GM12878 (cell line): Measurements from ENCODE around the gene SHFL. TPM values are rescaled to one million over a fixed set of nuclear protein-coding genes. Genes with fewer than 3 reads are reported as not detected.

Experiments
- ATAC-seq: fragments of 200-7000 bp; cut with Tn5 transposase; 3 replicates; pipeline ENCODE4 v1.9.1; 2020; ENCODE audit warnings: mild to moderate bottlenecking, moderate library complexity
- BruUV-seq: library from RNA; stranded (reverse); fragments of 400-500 nt; replicated peaks from 2 replicates; lab custom pipeline; 2021; lab: Mats Ljungman, UMichigan
- CTCF ChIA-PET: fragments of 300-600 bp; sonication (Branson Sonifier 250); formaldehyde crosslinking; extraction: SDS; loops from one replicate; lab custom pipeline; 2021; ENCODE audit warnings: inconsistent platforms; lab: Yijun Ruan, JAX
- POLR2A ChIA-PET: fragments of 350-600 bp; formaldehyde crosslinking; extraction: SDS; loops from one replicate; lab custom pipeline; 2021; ENCODE audit warnings: inconsistent platforms; lab: Charles Lee
- RAD21 ChIA-PET: fragments of 300-600 bp; sonication (Branson Sonifier 250); formaldehyde crosslinking; loops from one replicate; lab custom pipeline; 2023; ENCODE audit warnings: antibody characterized with exemption; ENCODE audit not compliant: unreplicated experiment; lab: Charles Lee
- SMC1A ChIA-PET: fragments of 300-600 bp; sonication (Branson Sonifier 250); formaldehyde crosslinking; loops from one replicate; lab custom pipeline; 2023; ENCODE audit not compliant: unreplicated experiment, uncharacterized antibody; lab: Charles Lee
- DNase-seq: peaks from one replicate; pipeline ENCODE4 v3.0.0-alpha.2; 2011; ENCODE audit warnings: low read depth, low spot score
- FAIRE-seq: peaks from 3 replicates; lab custom pipeline; 2011; peaks lifted over from hg19 to GRCh38; lab: Jason Lieb, UNC
- H2AFZ ChIP-seq: 2 replicates; pipeline ENCODE4 v1.6.0; 2011; ENCODE audit warnings: low read depth, low read length, control low read depth; ENCODE audit not compliant: control insufficient read depth
- H3K27ac ChIP-seq: 2 replicates; pipeline ENCODE4 v1.5.1; 2011; ENCODE audit warnings: control low read depth; ENCODE audit not compliant: control insufficient read depth, insufficient read depth
- H3K27me3 ChIP-seq, 2 experiments: replicated peaks in 1 of 2; 2 replicates each; pipeline versions ENCODE4 v1.6.0 to v1.6.1; 2011; ENCODE audit warnings: low read length in 1 of 2; ENCODE audit not compliant: control insufficient read depth in 2 of 2, insufficient read depth in 2 of 2
- H3K36me3 ChIP-seq, 2 experiments: 2 replicates each; pipeline ENCODE4 v1.5.1; 2011; ENCODE audit warnings: low read length in 1 of 2; ENCODE audit not compliant: control insufficient read depth in 2 of 2, insufficient read depth in 2 of 2
- H3K4me1 ChIP-seq: 2 replicates; pipeline ENCODE4 v1.6.1; 2011; ENCODE audit warnings: mild to moderate bottlenecking, low read length, moderate library complexity, mixed read lengths; ENCODE audit not compliant: control insufficient read depth, insufficient read depth
- H3K4me2 ChIP-seq: 2 replicates; pipeline ENCODE4 v1.6.0; 2011; ENCODE audit warnings: control low read depth; ENCODE audit not compliant: control insufficient read depth, insufficient read depth
- H3K4me3 ChIP-seq: fragments of 200-600 bp; sonication (generic); 2 replicates; pipeline ENCODE4 v1.5.1; 2016
- H3K79me2 ChIP-seq: 2 replicates; pipeline ENCODE4 v1.6.0; 2011; ENCODE audit warnings: low read length; ENCODE audit not compliant: control insufficient read depth, insufficient read depth
- H3K9ac ChIP-seq: 2 replicates; pipeline ENCODE4 v1.8.0; 2011; ENCODE audit warnings: low read length, control low read depth, mixed read lengths; ENCODE audit not compliant: control insufficient read depth, insufficient read depth
- H3K9me3 ChIP-seq: replicated peaks from 3 replicates; pipeline ENCODE4 v1.5.1; 2011; ENCODE audit warnings: mild to moderate bottlenecking, low read length; ENCODE audit not compliant: control insufficient read depth, insufficient read depth
- H4K20me1 ChIP-seq: 2 replicates; pipeline ENCODE4 v1.6.0; 2011; ENCODE audit not compliant: control insufficient read depth, insufficient read depth
- ATF3 ChIP-seq: IDR thresholded peaks from 2 replicates; pipeline ENCODE4 v1.6.1; 2011; ENCODE audit warnings: low read depth, mild to moderate bottlenecking, low read length, moderate library complexity, borderline replicate concordance; ENCODE audit errors: extremely low read depth
- E2F8 ChIP-seq: fragments of 450-650 bp; IDR thresholded peaks from 2 replicates; pipeline ENCODE4 v1.6.1; 2018; ENCODE audit warnings: mild to moderate bottlenecking, low read depth, moderate library complexity; ENCODE audit not compliant: partially characterized antibody
- ELK1 ChIP-seq: IDR thresholded peaks from 2 replicates; pipeline ENCODE4 v1.6.1; 2012; ENCODE audit warnings: low read depth, low read length, improper control_type of control experiment
- NFXL1 ChIP-seq: fragments of 450-650 bp; IDR thresholded peaks from 2 replicates; pipeline ENCODE4 v1.6.1; 2017; ENCODE audit warnings: antibody characterized with exemption, mild to moderate bottlenecking, borderline replicate concordance
- POLR2A ChIP-seq: IDR thresholded peaks from 2 replicates; pipeline ENCODE4 v1.6.1; 2011; ENCODE audit warnings: low read depth, mild to moderate bottlenecking, low read length
- SMAD5 ChIP-seq: IDR thresholded peaks from 2 replicates; pipeline ENCODE4 v1.6.1; 2016; ENCODE audit warnings: antibody characterized with exemption, low read depth
- ZBTB11 ChIP-seq: fragments of 450-650 bp; formaldehyde crosslinking; IDR thresholded peaks from 2 replicates; pipeline ENCODE4 v1.5.0; 2022; ENCODE audit warnings: mild to moderate bottlenecking, missing genetic modification characterization
- WGBS: methylation state at CpG from one replicate; pipeline ENCODE4 v1.1.6; 2016; ENCODE audit warnings: low lambda C conversion rate; ENCODE audit not compliant: insufficient replicate concordance, insufficient coverage; ENCODE audit errors: missing lambda C conversion rate; 5-methylcytosine and 5-hydroxymethylcytosine counted together
- in situ Hi-C: fragments of 300-500 bp; cut with MboI; formaldehyde crosslinking; loops from 9 replicates; pipeline ENCODE4 v1.14.3; 2018; ENCODE audit warnings: mixed read lengths
- intact Hi-C: fragments of 100-400 bp; cut with micrococcal nuclease; formaldehyde crosslinking; loops from one replicate; pipeline ENCODE4 v1.14.2; 2022; ENCODE audit not compliant: unreplicated experiment
- polyA plus RNA-seq, 11 experiments: library from polyadenylated mRNA; depleted of rRNA in 4 of 11; unstranded in 6 of 11; stranded (reverse) in 5 of 11; fragments of >200 nt; fragmentation: Nextera tagmentation in 4 of 11; fragmentation: Illumina TruSeq in 1 of 11; extraction: Ambion mirVana in 4 of 11; extraction: Trizol in 1 of 11; gene quantifications; 1 replicate in 1 of 11; 2 replicates in 10 of 11; pipeline versions ENCODE4 v1.2.1 to v1.2.3, GENCODE V29; 2011 to 2016; ENCODE audit warnings: inconsistent platforms in 2 of 11, missing spikeins in 2 of 11, low read depth in 1 of 11
- total RNA-seq, 4 experiments: library from RNA; depleted of rRNA in 3 of 4; stranded (reverse); fragments of >200 nt in 3 of 4; fragmentation: Illumina TruSeq in 1 of 4; extraction: Trizol in 1 of 4; gene quantifications; 2 replicates each; pipeline versions ENCODE4 v1.2.1 to v1.2.3, GENCODE V29; 2013 to 2021

SHFL gene
- total and polyA plus RNA-seq, 10 of the 15 experiments (the other 5 are each of a cell fraction or from before 2014, with no cell fraction given) = 8.0 to 83.8 (median 40.7) TPM

GRCh38 chr19:10088949-10089554, 2.9 kb downstream of the SHFL start:
- no peak overlapping the region for H3K4me2 ChIP-seq
- no peaks in the 10 kb centered on the region for H3K9me3 ChIP-seq
- ChIA-PET SMC1A (no interaction called here), POLR2A (interaction anchor here (0.6 kb wide), 2 partner anchors 23 to 36 kb away, joined by 3 to 4 read pairs; partner anchors contain the start of gene P2RY11)
- H3K27me3 ChIP-seq = no peaks in the 10 kb centered on the region
- H3K27ac ChIP-seq = no peak overlapping the region
- FAIRE-seq = no peak
- intact Hi-C loops = no loop called here
- no peak overlapping the region for H2AFZ ChIP-seq
- no peak overlapping the region for H3K9ac ChIP-seq
- no peaks in the 10 kb centered on the region for H4K20me1 ChIP-seq
- peaks cover 16 to 25% of the 10 kb centered on the region in 2 experiments for H3K36me3 ChIP-seq
- TF ChIP-seq NFXL1 (no peak), ELK1 (no peak), POLR2A (peak; percentile 59), ATF3 (no peak), ZBTB11 (CRISPR knock-in tag) (no peak), E2F8 (no peak), SMAD5 (peak; percentile 34; the same call in 1 of the 2 replicates)
- TF ChIP-seq, all 136 proteins: peak for 2
- no peak overlapping the region for H3K4me3 ChIP-seq
- in situ Hi-C loops = no loop called here
- no peak for ATAC-seq
- RAD21 ChIA-PET = no interaction called here
- no TSS peak for BruUV-seq
- H3K4me1 ChIP-seq = peaks cover 9% of the 10 kb centered on the region; the same call in 1 of the 2 replicates
- 92% methylated on average over 6 of the region's 6 CpGs for WGBS
- H3K79me2 ChIP-seq = peaks cover 18% of the 10 kb centered on the region
- no peak for DNase-seq
- CTCF ChIA-PET = interaction anchor here (0.7 kb wide), 1 partner anchor 105 kb away, joined by 3 read pairs; no protein-coding TSS in a partner anchor
